Right atrium auricular region (tissue), 2 donors: Measurements from ENCODE around the gene COASY. TPM values are rescaled to one million over a fixed set of nuclear protein-coding genes. Genes with fewer than 3 reads are reported as not detected.

Source experiments
- DNase-seq: peaks from one replicate; pipeline ENCODE4 v3.0.0-alpha.2; 2019; ENCODE audit warnings: low spot score
- H3K27ac ChIP-seq, 2 donors: fragments of 200-600 bp; sonication (generic); 1 replicate in 1 of 2; 2 replicates in 1 of 2; pipeline ENCODE4 v1.5.1; 2016 to 2019
- H3K27me3 ChIP-seq, 2 donors: fragments of 200-600 bp; sonication (generic); one replicate each; pipeline versions ENCODE4 v1.5.1 to v1.6.0; 2017 to 2019
- H3K36me3 ChIP-seq: fragments of 200-600 bp; sonication (generic); one replicate; pipeline ENCODE4 v1.5.1; 2016
- H3K4me1 ChIP-seq, 2 donors: fragments of 200-600 bp; sonication (generic); one replicate each; pipeline versions ENCODE4 v1.5.1 to v1.6.0; 2017 to 2019
- H3K4me3 ChIP-seq, 2 donors: fragments of 200-600 bp; sonication (generic); 1 replicate in 1 of 2; 2 replicates in 1 of 2; pipeline ENCODE4 v1.5.1; 2017 to 2019; ENCODE audit warnings: mild to moderate bottlenecking in 1 of 2, moderate library complexity in 1 of 2
- H3K9me3 ChIP-seq, 2 donors: fragments of 200-600 bp; sonication (generic); one replicate each; pipeline ENCODE4 v1.5.1; 2019
- CTCF ChIP-seq, 2 donors: fragments of 200-600 bp; sonication (generic); IDR thresholded peaks; one replicate each; pipeline ENCODE4 v1.5.1; 2019; ENCODE audit warnings: antibody characterized with exemption in 2 of 2
- total RNA-seq, 2 donors: library from RNA; depleted of rRNA; stranded (reverse); fragments of >200 nt; gene quantifications; one replicate each; pipeline ENCODE4 v1.1.0, GENCODE V29; 2016

COASY gene
- total RNA-seq, 2 donors from 2014 or later, result 18.1 to 19.0 TPM

DNA sequence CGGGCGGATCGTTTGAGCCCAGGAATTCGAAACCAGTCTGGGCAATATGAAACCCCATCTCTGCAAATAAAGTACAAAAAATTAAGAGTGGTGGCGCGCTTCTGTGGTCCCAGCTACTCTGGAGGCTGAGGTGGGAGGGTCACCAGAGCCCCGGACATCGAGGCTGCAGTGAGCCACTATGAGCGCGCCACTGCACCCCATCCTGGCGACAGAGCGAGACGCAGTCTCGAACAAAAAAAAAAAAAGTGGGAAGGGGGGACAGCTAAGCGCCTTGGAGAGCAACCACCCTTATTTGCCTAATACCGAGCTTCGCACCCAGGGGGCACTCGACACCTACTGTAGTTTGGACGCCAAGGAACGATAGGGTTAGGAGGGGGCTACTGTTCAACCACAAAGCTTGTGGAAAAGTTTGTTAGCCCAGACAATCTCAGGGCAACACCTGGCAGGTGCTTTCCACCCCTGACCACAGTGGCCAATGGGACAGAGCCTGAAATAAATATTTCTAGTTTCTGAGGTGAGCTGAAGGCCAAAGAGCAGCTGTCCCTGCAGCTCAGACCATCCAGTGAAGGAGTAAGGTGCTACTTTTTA lies 16.4 kb downstream of the COASY start:
- peak in 1 of 2 donors; percentile 82 for TF ChIP-seq CTCF (IDR thresholded peaks at IDR 0.05)
- peak; percentile 79 for DNase-seq
- Histone ChIP-seq H3K4me1 (peaks cover 0 to 22% of the 10 kb centered on the region in 2 donors), H3K36me3 (peaks cover 46% of the 10 kb centered on the region), H3K27me3 (no peaks in the 10 kb centered on the region), H3K4me3 (peak overlapping the region; percentile 66 to 68), H3K9me3 (no peaks in the 10 kb centered on the region), H3K27ac (peak overlapping the region; percentile 84 to 94)

DNA sequence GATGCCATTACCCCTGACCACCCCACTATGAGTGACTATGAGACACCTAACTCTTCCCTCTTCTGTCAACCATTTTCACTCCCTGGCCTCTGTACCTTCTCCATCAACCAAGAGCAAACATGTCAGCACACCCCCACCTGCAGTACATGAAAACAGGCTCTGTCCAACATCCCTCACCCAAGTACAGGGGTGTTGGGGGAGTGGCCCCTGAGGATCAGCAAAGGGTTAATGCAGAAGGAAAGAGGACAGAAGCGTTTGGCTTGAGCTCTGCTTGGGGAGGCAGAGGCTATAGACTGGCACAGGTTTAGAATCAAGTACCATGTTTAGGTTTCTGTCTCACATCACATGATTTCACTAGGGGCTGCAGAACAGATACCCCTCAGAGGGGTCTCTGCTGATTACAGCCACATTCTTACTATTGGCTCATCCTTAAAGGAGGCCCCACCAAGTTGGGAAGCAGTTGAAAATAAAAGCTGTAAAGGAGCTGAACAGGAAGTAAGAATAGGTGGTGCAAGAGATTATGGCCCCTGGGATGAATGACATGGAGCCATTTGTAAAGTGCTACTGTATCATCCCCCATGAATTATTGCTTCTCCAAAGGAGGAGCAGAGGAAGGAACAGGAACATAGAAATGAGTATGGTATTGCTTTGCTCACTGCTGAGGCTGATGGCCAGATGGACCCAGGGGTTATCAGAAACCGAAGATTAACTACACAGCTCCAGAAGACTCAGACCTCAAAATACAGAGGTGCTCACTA lies 18.0 kb downstream of the COASY start:
- Histone ChIP-seq H3K27me3 (no peaks in the 10 kb centered on the region), H3K4me1 (peaks cover 0 to 22% of the 10 kb centered on the region in 2 donors), H3K4me3 (no peak overlapping the region), H3K27ac (no peak overlapping the region), H3K9me3 (no peaks in the 10 kb centered on the region), H3K36me3 (peaks cover 53% of the 10 kb centered on the region)
- no peak for TF ChIP-seq CTCF (IDR thresholded peaks at IDR 0.05)
- no peak for DNase-seq

DNA sequence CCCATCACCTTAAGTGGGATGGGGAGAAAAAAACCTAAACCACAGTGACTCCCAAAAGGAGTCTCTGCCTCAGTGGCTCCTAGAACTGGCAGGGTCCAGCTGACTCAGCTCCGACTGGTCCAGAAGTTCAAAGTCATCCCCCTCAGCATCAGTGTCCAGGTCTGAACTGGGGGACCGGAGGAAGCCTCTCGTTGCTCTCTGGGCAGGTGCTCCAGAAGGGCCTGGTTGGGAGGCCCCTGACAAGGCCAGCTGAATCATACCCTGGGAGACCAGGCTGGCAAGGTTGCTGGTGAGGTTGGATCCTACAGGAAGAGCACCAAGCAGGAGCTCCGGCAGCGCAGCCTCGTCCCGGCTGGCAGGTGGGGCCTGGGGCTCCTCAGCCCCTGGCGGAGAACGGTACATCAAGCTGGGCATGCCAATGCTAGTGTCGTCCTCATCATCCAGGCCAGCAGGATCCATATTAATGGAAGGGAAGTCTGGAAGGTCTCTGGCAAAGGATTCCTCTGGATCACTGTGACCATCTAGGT lies 19.9 kb downstream of the COASY start:
- Histone ChIP-seq H3K4me1 (peaks cover 0 to 23% of the 10 kb centered on the region in 2 donors), H3K36me3 (peaks cover 71% of the 10 kb centered on the region), H3K9me3 (no peaks in the 10 kb centered on the region), H3K27me3 (no peaks in the 10 kb centered on the region), H3K27ac (no peak overlapping the region), H3K4me3 (no peak overlapping the region)
- TF ChIP-seq CTCF (IDR thresholded peaks at IDR 0.05), result no peak
- no peak for DNase-seq

DNA sequence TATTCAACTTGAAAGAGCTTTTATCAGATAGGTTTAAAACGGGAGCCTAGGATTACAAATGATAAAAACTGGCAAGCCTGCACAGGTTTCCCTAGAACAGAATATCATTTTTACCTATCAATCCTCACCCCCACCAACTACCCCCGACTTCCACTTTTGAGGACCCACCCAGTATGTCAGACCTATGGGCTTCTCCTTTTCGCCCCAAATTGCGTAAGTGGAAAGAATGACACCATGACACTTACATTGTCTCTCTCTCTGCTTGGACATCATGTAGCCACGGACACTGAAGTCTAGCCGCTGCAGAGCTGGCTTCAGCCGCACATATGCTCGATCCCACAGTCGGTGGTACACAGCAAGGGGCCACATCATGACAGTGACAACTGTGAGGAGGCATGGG lies 22.9 kb downstream of the COASY start:
- H3K4me3 ChIP-seq, result no peak overlapping the region
- H3K9me3 ChIP-seq, result no peaks in the 10 kb centered on the region
- H3K36me3 ChIP-seq, result peaks cover 93% of the 10 kb centered on the region
- H3K27ac ChIP-seq, result no peak overlapping the region
- H3K4me1 ChIP-seq, result peaks cover 0 to 5% of the 10 kb centered on the region in 2 donors
- DNase-seq, result no peak
- no peak for TF ChIP-seq CTCF (IDR thresholded peaks at IDR 0.05)
- no peaks in the 10 kb centered on the region for H3K27me3 ChIP-seq

- no peaks in the 10 kb centered on the region for H3K27me3 ChIP-seq
- H3K9me3 ChIP-seq, result no peaks in the 10 kb centered on the region
- DNase-seq, result no peak
- no peak overlapping the region for H3K27ac ChIP-seq
- peaks cover 0 to 5% of the 10 kb centered on the region in 2 donors for H3K4me1 ChIP-seq
- no peak overlapping the region for H3K4me3 ChIP-seq
- TF ChIP-seq CTCF (IDR thresholded peaks at IDR 0.05), result no peak
- peaks cover 93% of the 10 kb centered on the region for H3K36me3 ChIP-seq
Measured at GRCh38 chr17:42585353-42585752, 23.4 kb downstream of the COASY start.
